ENCODE data around the gene PI4KB.
A peak's percentile ranks its signal among the peaks of the same experiment; 100 is the strongest.
"Not testable (repeated sequence)": the region's sequence is repeated elsewhere in the genome, so short reads cannot be mapped to it uniquely, and the experiment has no call there.

The PI4KB gene

DNA sequence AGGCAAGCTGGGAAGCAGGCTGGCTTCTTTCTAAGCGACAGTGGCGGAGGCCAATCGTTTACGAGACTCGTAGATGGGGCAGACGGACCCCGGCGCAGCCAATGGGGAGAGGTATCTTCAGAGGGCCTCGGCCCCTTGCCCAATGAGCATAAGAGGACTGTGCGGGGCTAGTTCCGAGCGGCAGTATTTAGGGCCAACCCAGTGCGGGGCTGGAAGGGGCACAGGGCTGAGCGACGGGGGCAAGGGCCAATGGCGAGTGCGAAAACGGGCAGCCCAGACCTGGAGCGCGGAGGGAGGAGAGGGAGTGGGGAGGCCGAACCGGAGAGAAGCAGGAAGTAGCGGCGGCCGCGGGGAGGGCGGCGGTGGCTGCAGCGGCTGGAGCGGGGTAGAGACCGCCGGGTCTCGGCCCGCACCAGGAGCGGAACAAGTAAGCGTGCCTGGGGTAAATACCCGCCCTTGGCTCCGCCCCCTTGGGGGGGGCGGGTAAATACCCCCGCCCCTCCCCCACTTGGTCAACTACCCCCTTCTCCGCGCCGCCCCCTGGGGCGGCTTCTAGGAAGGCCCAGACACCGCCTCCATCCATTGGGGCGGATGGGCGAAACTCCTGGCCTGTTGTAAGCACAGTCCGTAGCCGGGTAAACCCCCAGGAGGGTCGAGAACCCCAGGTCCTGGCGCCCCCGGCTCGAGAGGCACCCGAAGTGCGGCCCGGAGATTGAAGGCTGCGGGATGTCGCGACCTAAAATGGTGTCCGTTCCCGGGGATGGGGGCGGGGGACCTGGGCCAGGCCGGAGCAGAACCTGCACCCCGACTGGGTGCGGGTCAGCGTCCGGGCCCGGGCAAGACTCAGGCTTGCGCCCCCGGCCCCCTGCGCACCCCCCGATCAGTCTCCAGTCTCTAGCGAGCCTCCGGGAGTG, 45.0 kb downstream of the PI4KB start, which contains the start of gene ZNF687:
Gene ZNF687 (plus strand): TSS at position 331 of the 914 bp plus-strand sequence. CDS start 3,993 bp downstream, outside the sequence.
- H2AFZ ChIP-seq, result peak within 1 kb of the TSS; percentile 93
- peak within 1 kb of the TSS; percentile 100 for H3K4me3 ChIP-seq (ENCODE audit: low read depth, low read length)
- peak within 1 kb of the TSS; percentile 100 for H3K4me2 ChIP-seq (ENCODE audit: low read length)
- peak within 1 kb of the TSS; percentile 76 for H3K9ac ChIP-seq
- TF ChIP-seq, protein P1, sequence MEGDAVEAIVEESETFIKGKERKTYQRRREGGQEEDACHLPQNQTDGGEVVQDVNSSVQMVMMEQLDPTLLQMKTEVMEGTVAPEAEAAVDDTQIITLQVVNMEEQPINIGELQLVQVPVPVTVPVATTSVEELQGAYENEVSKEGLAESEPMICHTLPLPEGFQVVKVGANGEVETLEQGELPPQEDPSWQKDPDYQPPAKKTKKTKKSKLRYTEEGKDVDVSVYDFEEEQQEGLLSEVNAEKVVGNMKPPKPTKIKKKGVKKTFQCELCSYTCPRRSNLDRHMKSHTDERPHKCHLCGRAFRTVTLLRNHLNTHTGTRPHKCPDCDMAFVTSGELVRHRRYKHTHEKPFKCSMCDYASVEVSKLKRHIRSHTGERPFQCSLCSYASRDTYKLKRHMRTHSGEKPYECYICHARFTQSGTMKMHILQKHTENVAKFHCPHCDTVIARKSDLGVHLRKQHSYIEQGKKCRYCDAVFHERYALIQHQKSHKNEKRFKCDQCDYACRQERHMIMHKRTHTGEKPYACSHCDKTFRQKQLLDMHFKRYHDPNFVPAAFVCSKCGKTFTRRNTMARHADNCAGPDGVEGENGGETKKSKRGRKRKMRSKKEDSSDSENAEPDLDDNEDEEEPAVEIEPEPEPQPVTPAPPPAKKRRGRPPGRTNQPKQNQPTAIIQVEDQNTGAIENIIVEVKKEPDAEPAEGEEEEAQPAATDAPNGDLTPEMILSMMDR (IDR thresholded peaks at IDR 0.05), result no peak
- peak within 1 kb of the TSS; percentile 100 for H3K27ac ChIP-seq
- H3K9me3 ChIP-seq (ENCODE audit: control insufficient read depth, low read length), result no peaks in the 10 kb centered on the region
- H3K79me2 ChIP-seq, result peaks cover 5% of the 10 kb centered on the region
- H3K4me1 ChIP-seq, result peaks cover 4% of the 10 kb centered on the region
- no peaks in the 10 kb centered on the region for H3K27me3 ChIP-seq (ENCODE audit: control insufficient read depth, insufficient read depth, low read length)
- no peaks in the 10 kb centered on the region for H3K36me3 ChIP-seq (ENCODE audit: control insufficient read depth, insufficient read depth, low read length)

DNA sequence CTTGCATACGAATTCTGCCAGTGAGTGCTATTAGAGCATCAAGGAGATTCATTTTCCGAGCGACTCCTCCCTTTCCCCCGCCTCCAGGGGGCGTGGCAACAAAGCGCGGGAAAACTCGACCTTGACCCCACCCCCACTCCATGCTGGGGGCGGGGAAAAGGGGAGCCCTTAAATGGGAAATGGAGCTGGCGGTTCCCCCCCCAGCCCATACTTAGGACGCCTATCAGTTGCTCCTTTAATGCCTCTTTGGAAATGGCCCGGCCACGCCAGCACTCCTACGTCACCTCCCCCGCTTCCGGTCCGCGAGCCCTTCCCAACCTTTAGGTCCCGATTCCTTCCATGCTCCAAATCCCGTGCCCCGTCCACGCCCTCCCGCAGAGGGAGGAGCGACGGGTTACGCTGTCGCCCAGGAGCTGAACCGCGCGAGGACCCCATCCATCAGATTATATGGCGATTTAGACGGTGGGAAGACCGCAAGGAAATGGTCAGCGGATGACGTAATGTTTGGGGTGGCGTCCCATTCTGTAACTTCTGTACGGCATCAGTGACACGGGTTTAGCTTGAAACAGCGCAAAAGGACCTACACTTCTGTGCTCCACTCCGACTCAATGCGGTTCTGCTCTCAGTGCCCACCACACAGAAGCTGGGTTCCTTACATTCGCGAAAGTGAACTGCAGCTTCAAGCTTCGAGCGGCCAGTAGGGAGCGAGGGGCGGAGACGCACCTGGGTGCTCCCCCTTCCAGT, 45.8 kb downstream of the PI4KB start:
- Histone ChIP-seq H3K79me2 (peaks cover 5% of the 10 kb centered on the region), H2AFZ (peak overlapping the region; percentile 93), H3K27ac (peak overlapping the region; percentile 100), H3K4me1 (peaks cover 4% of the 10 kb centered on the region), H3K36me3 (ENCODE audit: control insufficient read depth, insufficient read depth, low read length) (no peaks in the 10 kb centered on the region), H3K27me3 (ENCODE audit: control insufficient read depth, insufficient read depth, low read length) (no peaks in the 10 kb centered on the region), H3K9me3 (ENCODE audit: control insufficient read depth, low read length) (no peaks in the 10 kb centered on the region), H3K9ac (no peak overlapping the region), H3K4me3 (ENCODE audit: low read depth, low read length) (peak overlapping the region; percentile 100), H3K4me2 (ENCODE audit: low read length) (peak overlapping the region; percentile 100)
- TF ChIP-seq, protein P1 (IDR thresholded peaks at IDR 0.05), result peak; percentile 37

DNA sequence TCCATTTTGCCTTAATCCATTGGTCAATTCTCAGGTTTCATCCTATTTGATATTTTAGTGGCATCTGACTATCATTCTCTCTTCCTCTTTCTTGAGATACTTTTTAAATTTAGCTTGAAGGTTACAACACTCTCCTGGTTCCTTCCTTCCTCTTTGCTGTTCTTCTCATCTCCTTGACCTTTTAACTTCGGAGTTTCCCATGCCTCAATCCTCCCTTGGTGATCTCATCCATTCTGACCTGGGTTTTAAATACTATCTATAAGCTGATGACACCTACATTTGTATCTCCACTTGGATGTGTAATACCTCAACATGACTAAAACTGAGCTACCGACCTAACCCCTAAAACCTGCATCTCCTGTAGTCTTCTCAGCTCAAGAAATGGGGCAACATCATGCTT, 50.0 kb downstream of the PI4KB start:
- Histone ChIP-seq H3K4me3 (ENCODE audit: low read depth, low read length) (no peak overlapping the region), H3K4me1 (no peaks in the 10 kb centered on the region), H3K36me3 (ENCODE audit: control insufficient read depth, insufficient read depth, low read length) (no peaks in the 10 kb centered on the region), H3K27me3 (ENCODE audit: control insufficient read depth, insufficient read depth, low read length) (no peaks in the 10 kb centered on the region), H3K27ac (no peak overlapping the region), H3K9me3 (ENCODE audit: control insufficient read depth, low read length) (no peaks in the 10 kb centered on the region), H3K79me2 (no peaks in the 10 kb centered on the region), H3K9ac (no peak overlapping the region), H2AFZ (no peak overlapping the region), H3K4me2 (ENCODE audit: low read length) (no peak overlapping the region)
- TF ChIP-seq, protein P1 (IDR thresholded peaks at IDR 0.05), result no peak

DNA sequence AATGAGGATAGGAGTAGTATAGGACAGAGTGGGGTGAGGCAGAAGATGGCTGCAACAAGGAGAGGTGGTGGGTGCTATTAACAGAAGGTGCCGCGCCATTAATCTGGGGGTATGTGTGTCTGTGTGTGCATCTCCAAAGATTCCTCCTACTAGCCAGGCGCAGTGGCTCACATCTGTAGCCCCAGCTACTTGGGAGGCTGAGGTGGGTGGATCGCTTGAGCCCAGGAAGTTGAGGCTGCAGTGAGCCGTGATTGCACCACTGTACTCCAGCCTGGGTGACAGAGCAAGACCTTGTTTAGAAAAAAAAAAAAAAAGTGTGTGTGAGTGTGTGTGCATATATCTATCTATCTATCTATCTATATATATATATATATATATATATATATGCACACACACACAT, 51.9 kb downstream of the PI4KB start:
- H3K79me2 ChIP-seq; H3K4me3 ChIP-seq (ENCODE audit: low read depth, low read length); H3K27ac ChIP-seq: not testable (repeated sequence)

DNA sequence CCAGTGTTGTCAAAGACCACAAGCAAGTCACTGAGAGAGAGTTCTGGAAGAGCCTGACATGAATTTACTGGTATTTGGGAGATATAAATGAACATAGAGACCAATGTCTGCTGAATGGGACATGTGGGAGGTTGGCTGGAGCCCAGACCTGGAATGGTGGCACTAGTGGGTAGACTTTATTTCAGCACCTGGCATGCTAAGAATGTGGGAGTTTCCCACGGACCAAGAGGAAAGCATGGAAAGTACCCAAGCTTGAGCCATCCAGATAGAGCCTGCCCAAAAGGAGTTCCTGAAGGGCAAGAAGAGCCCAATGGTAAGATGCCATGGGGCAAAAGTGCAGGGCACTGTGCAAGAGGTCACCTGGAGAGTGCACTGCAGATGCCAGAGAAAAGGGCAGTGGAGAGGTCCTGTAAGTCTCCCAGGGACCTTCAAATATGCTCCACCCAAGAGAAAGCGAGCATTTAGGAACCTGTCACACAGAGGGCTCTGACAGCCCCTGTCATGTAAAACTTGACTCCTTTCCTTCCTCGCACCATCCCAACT, 53.2 kb downstream of the PI4KB start:
- no peaks in the 10 kb centered on the region for H3K9me3 ChIP-seq (ENCODE audit: control insufficient read depth, low read length)
- H3K4me3 ChIP-seq (ENCODE audit: low read depth, low read length), result no peak overlapping the region
- no peaks in the 10 kb centered on the region for H3K4me1 ChIP-seq
- no peaks in the 10 kb centered on the region for H3K27me3 ChIP-seq (ENCODE audit: control insufficient read depth, insufficient read depth, low read length)
- H3K79me2 ChIP-seq, result no peaks in the 10 kb centered on the region
- no peak overlapping the region for H2AFZ ChIP-seq
- TF ChIP-seq, protein P1 (IDR thresholded peaks at IDR 0.05), result no peak
- H3K36me3 ChIP-seq (ENCODE audit: control insufficient read depth, insufficient read depth, low read length), result no peaks in the 10 kb centered on the region
- H3K27ac ChIP-seq, result no peak overlapping the region
- no peak overlapping the region for H3K9ac ChIP-seq
- no peak overlapping the region for H3K4me2 ChIP-seq (ENCODE audit: low read length)

More for the DNA sequence above, 51.9 kb downstream of the PI4KB start:
- not testable (repeated sequence) for H3K27me3 ChIP-seq (ENCODE audit: control insufficient read depth, insufficient read depth, low read length); H3K4me2 ChIP-seq (ENCODE audit: low read length); H3K9ac ChIP-seq; H3K36me3 ChIP-seq (ENCODE audit: control insufficient read depth, insufficient read depth, low read length); H2AFZ ChIP-seq; H3K4me1 ChIP-seq; H3K9me3 ChIP-seq (ENCODE audit: control insufficient read depth, low read length)

All from parathyroid adenoma (tissue), 2 donors.